Mesenchymal stem cell (in vitro differentiated cells and primary cell): ENCODE results near the gene CXCL17.

Experiments used
- DNase-seq: peaks from one replicate; pipeline ENCODE4 v3.0.0-alpha.2; 2013
- H2AFZ ChIP-seq: one replicate; pipeline ENCODE4 v1.6.1; 2013; ENCODE audit warnings: low read depth, mild to moderate bottlenecking, control low read depth, inconsistent platforms, low read length, moderate library complexity
- H2AK5ac ChIP-seq: 2 replicates; pipeline ENCODE4 v1.6.1; 2013; ENCODE audit warnings: low read length, moderate library complexity, mild to moderate bottlenecking, inconsistent platforms; ENCODE audit not compliant: severe bottlenecking
- H2BK120ac ChIP-seq: one replicate; pipeline ENCODE4 v1.6.1; 2013; ENCODE audit warnings: low read depth, mild to moderate bottlenecking, inconsistent platforms, low read length, moderate library complexity
- H2BK12ac ChIP-seq, 2 experiments: one replicate each; pipeline ENCODE4 v1.6.1; 2013; ENCODE audit warnings: inconsistent platforms in 2 of 2, low read length in 2 of 2, mild to moderate bottlenecking in 2 of 2, moderate library complexity in 2 of 2, control low read depth in 1 of 2
- H2BK15ac ChIP-seq: one replicate; pipeline ENCODE4 v1.6.1; 2013; ENCODE audit warnings: mild to moderate bottlenecking, low read depth, inconsistent platforms; ENCODE audit not compliant: poor library complexity, severe bottlenecking
- H2BK5ac ChIP-seq: 2 replicates; pipeline ENCODE4 v1.6.1; 2013; ENCODE audit warnings: low read depth, mild to moderate bottlenecking, low read length, control low read depth, inconsistent platforms; ENCODE audit not compliant: poor library complexity, severe bottlenecking
- H3K14ac ChIP-seq, 2 experiments: one replicate each; pipeline ENCODE4 v1.6.1; 2013; ENCODE audit warnings: inconsistent platforms in 2 of 2, low read length in 2 of 2, control low read depth in 1 of 2, mild to moderate bottlenecking in 1 of 2, moderate library complexity in 1 of 2
- H3K18ac ChIP-seq, 2 experiments: one replicate each; pipeline ENCODE4 v1.6.1; 2013; ENCODE audit warnings: inconsistent platforms in 2 of 2, low read length in 2 of 2, control low read depth in 1 of 2, low read depth in 1 of 2, mild to moderate bottlenecking in 1 of 2
- H3K23ac ChIP-seq, 2 experiments: one replicate each; pipeline ENCODE4 v1.6.1; 2013; ENCODE audit warnings: inconsistent platforms in 2 of 2, low read length in 2 of 2, mild to moderate bottlenecking in 2 of 2, moderate library complexity in 2 of 2, control low read depth in 1 of 2
- H3K27ac ChIP-seq: 2 replicates; pipeline ENCODE4 v1.5.1; 2013; ENCODE audit warnings: mild to moderate bottlenecking, moderate library complexity, low read length, control low read depth, inconsistent platforms; ENCODE audit not compliant: poor library complexity, severe bottlenecking
- H3K27me3 ChIP-seq, 2 experiments: 2 replicates each; pipeline versions ENCODE4 v1.6.1 to v1.7.0; 2013; ENCODE audit warnings: low read length in 2 of 2, mild to moderate bottlenecking in 2 of 2, moderate library complexity in 2 of 2, control low read depth in 1 of 2, inconsistent platforms in 1 of 2; ENCODE audit not compliant: control insufficient read depth in 1 of 2, insufficient read depth in 1 of 2
- H3K36me3 ChIP-seq, 2 experiments: 2 replicates each; pipeline versions ENCODE4 v1.6.1 to v1.7.0; 2013; ENCODE audit warnings: low read length in 2 of 2, control low read depth in 1 of 2, inconsistent platforms in 1 of 2, low read depth in 1 of 2, mild to moderate bottlenecking in 1 of 2; ENCODE audit not compliant: insufficient read depth in 2 of 2, control insufficient read depth in 1 of 2
- H3K4ac ChIP-seq, 2 experiments: one replicate each; pipeline ENCODE4 v1.6.1; 2013; ENCODE audit warnings: inconsistent platforms in 2 of 2, low read length in 2 of 2, mild to moderate bottlenecking in 2 of 2, moderate library complexity in 2 of 2, control low read depth in 1 of 2, low read depth in 1 of 2
- H3K4me1 ChIP-seq: 2 replicates; pipeline ENCODE4 v1.6.1; 2013; ENCODE audit warnings: low read depth, low read length, control low read depth; ENCODE audit not compliant: control insufficient read depth, insufficient read depth
- H3K4me2 ChIP-seq: 2 replicates; pipeline ENCODE4 v1.6.1; 2013; ENCODE audit warnings: low read length, mild to moderate bottlenecking, inconsistent platforms; ENCODE audit not compliant: poor library complexity, severe bottlenecking
- H3K4me3 ChIP-seq, 2 experiments: 2 replicates each; pipeline versions ENCODE4 v1.5.1 to v1.7.0; 2013; ENCODE audit warnings: low read length in 2 of 2, mild to moderate bottlenecking in 2 of 2, control low read depth in 1 of 2, low read depth in 1 of 2; ENCODE audit not compliant: insufficient read depth in 1 of 2
- H3K79me1 ChIP-seq: replicated peaks from 2 replicates; pipeline ENCODE4 v1.6.1; 2013; ENCODE audit warnings: mild to moderate bottlenecking, control low read depth, low read length, inconsistent platforms; ENCODE audit not compliant: poor library complexity, severe bottlenecking
- H3K9ac ChIP-seq: 2 replicates; pipeline ENCODE4 v1.7.0; 2013; ENCODE audit warnings: mild to moderate bottlenecking, low read length, moderate library complexity
- H3K9me3 ChIP-seq: 2 replicates; pipeline ENCODE4 v1.7.0; 2013; ENCODE audit warnings: mild to moderate bottlenecking, low read length; ENCODE audit not compliant: control insufficient read depth
- H4K8ac ChIP-seq: one replicate; pipeline ENCODE4 v1.6.1; 2013; ENCODE audit warnings: inconsistent platforms, mild to moderate bottlenecking, low read length, moderate library complexity
- H4K91ac ChIP-seq: one replicate; pipeline ENCODE4 v1.6.1; 2013; ENCODE audit warnings: mild to moderate bottlenecking, low read length, inconsistent platforms
- WGBS: methylation state at CpG from one replicate; pipeline ENCODE4 v1.1.7; 2013; ENCODE audit warnings: mixed read lengths; 5-methylcytosine and 5-hydroxymethylcytosine counted together

Gene CXCL17

GRCh38 chr19:42394751-42395150 lies 48.0 kb downstream of the CXCL17 start:
- H3K27ac ChIP-seq, result no peak overlapping the region
- no peak overlapping the region for H3K4ac ChIP-seq
- no peaks in the 10 kb centered on the region for H3K9me3 ChIP-seq
- H2BK12ac ChIP-seq, result no peak overlapping the region
- no peak overlapping the region for H3K4me3 ChIP-seq
- 83% methylated on average over 8 of the region's 8 CpGs for WGBS
- no peak overlapping the region for H4K8ac ChIP-seq
- H3K18ac ChIP-seq, result no peak overlapping the region
- H3K79me1 ChIP-seq, result peaks cover 13% of the 10 kb centered on the region
- no peak overlapping the region for H2AK5ac ChIP-seq
- H3K36me3 ChIP-seq, result no peaks in the 10 kb centered on the region
- peaks cover 13% of the 10 kb centered on the region for H3K4me1 ChIP-seq
- H4K91ac ChIP-seq, result no peak overlapping the region
- no peak overlapping the region for H2AFZ ChIP-seq
- H2BK15ac ChIP-seq, result no peak overlapping the region
- H3K23ac ChIP-seq, result no peak overlapping the region
- no peak overlapping the region for H2BK120ac ChIP-seq
- no peak overlapping the region for H2BK5ac ChIP-seq
- peaks cover 26 to 30% of the 10 kb centered on the region in 2 experiments for H3K27me3 ChIP-seq
- no peak overlapping the region for H3K14ac ChIP-seq
- H3K9ac ChIP-seq, result no peak overlapping the region
- peak; percentile 34 for DNase-seq
- H3K4me2 ChIP-seq, result no peak overlapping the region

- no peak overlapping the region for H3K9ac ChIP-seq
- H3K79me1 ChIP-seq, result no peaks in the 10 kb centered on the region
- H4K91ac ChIP-seq, result no peak overlapping the region
- H3K14ac ChIP-seq, result no peak overlapping the region
- H3K4ac ChIP-seq, result no peak overlapping the region
- no peaks in the 10 kb centered on the region for H3K9me3 ChIP-seq
- no peak overlapping the region for H3K18ac ChIP-seq
- no peak for DNase-seq
- H4K8ac ChIP-seq, result no peak overlapping the region
- WGBS, result 53% methylated on average over 4 of the region's 4 CpGs
- no peak overlapping the region for H2BK15ac ChIP-seq
- H3K4me3 ChIP-seq, result no peak overlapping the region
- H2BK120ac ChIP-seq, result no peak overlapping the region
- peaks cover 27 to 40% of the 10 kb centered on the region in 2 experiments for H3K27me3 ChIP-seq
- H3K4me2 ChIP-seq, result no peak overlapping the region
- H2BK5ac ChIP-seq, result no peak overlapping the region
- H3K36me3 ChIP-seq, result no peaks in the 10 kb centered on the region
- peaks cover 7% of the 10 kb centered on the region for H3K4me1 ChIP-seq
- no peak overlapping the region for H3K23ac ChIP-seq
- H2AK5ac ChIP-seq, result no peak overlapping the region
- no peak overlapping the region for H2AFZ ChIP-seq
- no peak overlapping the region for H3K27ac ChIP-seq
- no peak overlapping the region for H2BK12ac ChIP-seq
These were observed 50.6 kb downstream of the CXCL17 start for GRCh38 chr19:42392165-42392564.

GRCh38 chr19:42389899-42390298 lies 52.8 kb downstream of the CXCL17 start, which contains the start of gene CNFN:
CNFN (minus strand) TSS chr19:42390297; CDS start chr19:42389037, 1,260 bp downstream.
- Histone ChIP-seq H3K9me3 (no peaks in the 10 kb centered on the region), H3K23ac (no peak within 1 kb of the TSS), H2AFZ (no peak within 1 kb of the TSS), H4K91ac (no peak within 1 kb of the TSS), H3K27me3 (peaks cover 27 to 40% of the 10 kb centered on the region in 2 experiments), H3K14ac (no peak within 1 kb of the TSS), H3K4me2 (no peak within 1 kb of the TSS), H2BK120ac (no peak within 1 kb of the TSS), H2BK12ac (no peak within 1 kb of the TSS), H2BK5ac (no peak within 1 kb of the TSS), H4K8ac (no peak within 1 kb of the TSS), H3K36me3 (no peaks in the 10 kb centered on the region), H2AK5ac (no peak within 1 kb of the TSS), H2BK15ac (no peak within 1 kb of the TSS), H3K4me3 (no peak within 1 kb of the TSS), H3K4me1 (peaks cover 7% of the 10 kb centered on the region), H3K27ac (no peak within 1 kb of the TSS), H3K4ac (no peak within 1 kb of the TSS), H3K79me1 (no peaks in the 10 kb centered on the region), H3K18ac (no peak within 1 kb of the TSS), H3K9ac (no peak within 1 kb of the TSS)
- 63% methylated on average over 12 of the region's 12 CpGs for WGBS
- no peak for DNase-seq

GRCh38 chr19:42388851-42389489 lies 53.8 kb downstream of the CXCL17 start:
- peak overlapping the region in 1 of 2 experiments; percentile 83 for H3K23ac ChIP-seq
- H3K27ac ChIP-seq, result no peak overlapping the region

More at GRCh38 chr19:42388851-42389489, 53.8 kb downstream of the CXCL17 start:
- peak overlapping the region in 1 of 2 experiments; percentile 85 for H3K14ac ChIP-seq
- H2BK12ac ChIP-seq, result no peak overlapping the region
- WGBS, result 85% methylated on average over 19 of the region's 20 CpGs
- no peaks in the 10 kb centered on the region for H3K9me3 ChIP-seq
- no peak overlapping the region for H4K8ac ChIP-seq
- H3K79me1 ChIP-seq, result no peaks in the 10 kb centered on the region
- H3K36me3 ChIP-seq, result no peaks in the 10 kb centered on the region
- H3K4me1 ChIP-seq, result peaks cover 7% of the 10 kb centered on the region
- no peak overlapping the region for H2AFZ ChIP-seq
- DNase-seq, result no peak
- no peak overlapping the region for H2BK120ac ChIP-seq
- no peak overlapping the region for H4K91ac ChIP-seq
- H2BK15ac ChIP-seq, result no peak overlapping the region
- H2BK5ac ChIP-seq, result no peak overlapping the region
- no peak overlapping the region for H3K18ac ChIP-seq
- H2AK5ac ChIP-seq, result no peak overlapping the region
- H3K27me3 ChIP-seq, result peaks cover 27 to 40% of the 10 kb centered on the region in 2 experiments
- no peak overlapping the region for H3K9ac ChIP-seq
- no peak overlapping the region for H3K4me3 ChIP-seq
- H3K4me2 ChIP-seq, result no peak overlapping the region
- H3K4ac ChIP-seq, result no peak overlapping the region
